Measurements from ENCODE around the gene RAB11FIP4. TPM values are rescaled to one million over a fixed set of nuclear protein-coding genes. Genes with fewer than 3 reads are reported as not detected.

Gene RAB11FIP4
- total RNA-seq, 1 experiment from 2014 or later = 15.1 TPM

GRCh38 chr17:31435581-31435980, 44.1 kb downstream of the RAB11FIP4 start:
- no peaks in the 10 kb centered on the region for H3K36me3 ChIP-seq (ENCODE audit: control insufficient read depth in 1 of 2, insufficient read depth in 2 of 2, low read length in 2 of 2)
- ATAC-seq = no peak
- no peak for DNase-seq (ENCODE audit: low read depth, low spot score)
- intact Hi-C loops (cut with micrococcal nuclease) = no loop called here
- no peak overlapping the region for H3K9ac ChIP-seq (ENCODE audit: low read length)
- no peaks in the 10 kb centered on the region for H3K9me2 ChIP-seq (ENCODE audit: insufficient read depth)
- H2AFZ ChIP-seq (ENCODE audit: low read depth, low read length, poor library complexity, severe bottlenecking) = no peak overlapping the region
- RAD21 ChIA-PET (ENCODE audit: low non-redundant PET in 1 of 2, low total read pairs in 2 of 2, uncharacterized antibody in 2 of 2, unreplicated experiment in 2 of 2) = no interaction called here
- POLR2A ChIA-PET = no interaction called here
- no peak overlapping the region for H3K27ac ChIP-seq (ENCODE audit: low read depth, low read length)
- H3K4me1 ChIP-seq (ENCODE audit: control insufficient read depth in 1 of 2, insufficient read depth in 2 of 2, low read length in 2 of 2) = peaks cover 0 to 5% of the 10 kb centered on the region in 2 experiments; a peak in 1 of 4 replicates
- TF ChIP-seq ZBTB33 (IDR thresholded peaks at IDR 0.05; ENCODE audit: extremely low read depth, insufficient replicate concordance, low read length) (no peak), EGR1 (IDR thresholded peaks at IDR 0.05; ENCODE audit: low read depth) (no peak), SP1 (IDR thresholded peaks at IDR 0.05; ENCODE audit: low read depth) (no peak), SIN3A (IDR thresholded peaks at IDR 0.05; ENCODE audit: low read depth) (no peak), ELF1 (IDR thresholded peaks at IDR 0.05; ENCODE audit: borderline replicate concordance, low read depth) (no peak), TCF7L2 (IDR thresholded peaks at IDR 0.05; ENCODE audit: borderline replicate concordance, extremely low read depth, insufficient read depth, insufficient read length) (no peak), CEBPB (IDR thresholded peaks at IDR 0.05; ENCODE audit: low read depth) (no peak), POLR2A (IDR thresholded peaks at IDR 0.05; ENCODE audit: borderline replicate concordance, extremely low read depth, insufficient read depth, insufficient read length) (no peak), YY1 (IDR thresholded peaks at IDR 0.05; ENCODE audit: extremely low read depth, insufficient replicate concordance, low read depth, low read length) (no peak)
- no peaks in the 10 kb centered on the region for H3K79me2 ChIP-seq (ENCODE audit: insufficient read depth, low read length)
- H3K27me3 ChIP-seq (ENCODE audit: insufficient read depth, low read length) = no peaks in the 10 kb centered on the region
- H4K20me1 ChIP-seq (ENCODE audit: insufficient read depth) = no peaks in the 10 kb centered on the region
- no TSS peak for BruUV-seq (replicated peaks)
- no peak overlapping the region for H3K4me2 ChIP-seq (ENCODE audit: low read length)
- no peaks in the 10 kb centered on the region for H3K9me3 ChIP-seq (ENCODE audit: control insufficient read depth in 1 of 2, insufficient read depth in 1 of 2, low read depth in 1 of 2, low read length in 2 of 2)
- CTCF ChIA-PET = no interaction called here
- H3K4me3 ChIP-seq (replicated peaks in 1 of 2; ENCODE audit: low read depth in 1 of 2, low read length in 2 of 2) = no peak overlapping the region

All from HCT116 (cell line).